H1 (cell line): ENCODE results near the gene ADARB2. TPM values are rescaled to one million over a fixed set of nuclear protein-coding genes. Genes with fewer than 3 reads are reported as not detected.

Source experiments
- CTCF ChIA-PET: fragments of 300-600 bp; sonication (Branson Sonifier 250); formaldehyde crosslinking; loops from one replicate; lab custom pipeline; 2021; ENCODE audit not compliant: partially characterized antibody; lab: Charles Lee
- POLR2A ChIA-PET: fragments of 300-600 bp; sonication (Branson Sonifier 250); formaldehyde crosslinking; loops from one replicate; lab custom pipeline; 2021; ENCODE audit warnings: inconsistent platforms; ENCODE audit not compliant: partially characterized antibody; lab: Charles Lee
- DNase-seq, 2 experiments: peaks; one replicate each; pipeline versions ENCODE4 v3.0.0 to v3.0.0-alpha.2; 2010 to 2022; ENCODE audit warnings: low spot score in 2 of 2, low read depth in 1 of 2, mixed read lengths in 1 of 2
- FAIRE-seq: peaks from 2 replicates; lab custom pipeline; 2011; peaks lifted over from hg19 to GRCh38; lab: Jason Lieb, UNC
- H2AFZ ChIP-seq: 2 replicates; pipeline ENCODE4 v1.8.1; 2012; ENCODE audit warnings: low read length, inconsistent platforms
- H2AK5ac ChIP-seq: 2 replicates; pipeline ENCODE4 v1.6.1; 2013; ENCODE audit warnings: low read depth, low read length
- H2BK120ac ChIP-seq: replicated peaks from 2 replicates; pipeline ENCODE3; 2013; ENCODE audit warnings: low read depth, low read length, inconsistent platforms
- H2BK12ac ChIP-seq: 2 replicates; pipeline ENCODE4 v1.6.1; 2013; ENCODE audit warnings: low read depth, low read length
- H2BK15ac ChIP-seq: 2 replicates; pipeline ENCODE4 v1.6.1; 2013; ENCODE audit warnings: low read length
- H2BK20ac ChIP-seq: 2 replicates; pipeline ENCODE4 v1.6.1; 2013; ENCODE audit warnings: low read length
- H2BK5ac ChIP-seq: 2 replicates; pipeline ENCODE4 v1.6.1; 2013; ENCODE audit warnings: low read depth, low read length
- H3K14ac ChIP-seq: 2 replicates; pipeline ENCODE4 v1.6.1; 2013; ENCODE audit warnings: inconsistent platforms; ENCODE audit not compliant: insufficient read length
- H3K18ac ChIP-seq: 2 replicates; pipeline ENCODE4 v1.6.1; 2013; ENCODE audit warnings: low read length; ENCODE audit errors: extremely low read depth
- H3K23ac ChIP-seq: 2 replicates; pipeline ENCODE4 v1.6.1; 2013; ENCODE audit warnings: inconsistent platforms; ENCODE audit not compliant: insufficient read length
- H3K23me2 ChIP-seq: 2 replicates; pipeline ENCODE4 v1.6.1; 2013; ENCODE audit warnings: low read depth, low read length
- H3K27ac ChIP-seq: 2 replicates; pipeline ENCODE4 v1.6.1; 2011; ENCODE audit warnings: low read depth, low read length, inconsistent platforms
- H3K27me3 ChIP-seq, 4 experiments: replicated peaks in 1 of 4; 1 replicate in 1 of 4; 2 replicates in 3 of 4; pipeline versions ENCODE4 v1.6.1 to v1.8.1; 2011 to 2013; ENCODE audit warnings: low read length in 3 of 4, mild to moderate bottlenecking in 3 of 4, inconsistent platforms in 2 of 4, mixed read lengths in 2 of 4, moderate library complexity in 1 of 4; ENCODE audit not compliant: control insufficient read depth in 3 of 4, insufficient read depth in 3 of 4; ENCODE audit errors: extremely low read depth in 1 of 4
- H3K36me3 ChIP-seq, 4 experiments: 2 replicates each; pipeline versions ENCODE4 v1.6.1 to v1.8.1; 2011 to 2013; ENCODE audit warnings: mild to moderate bottlenecking in 4 of 4, low read length in 3 of 4, moderate library complexity in 2 of 4, control low read depth in 1 of 4, inconsistent platforms in 1 of 4; ENCODE audit not compliant: insufficient read depth in 4 of 4, control insufficient read depth in 2 of 4
- H3K4ac ChIP-seq: replicated peaks from 2 replicates; pipeline ENCODE3; 2013; ENCODE audit warnings: low read length, low read depth, mixed read lengths, inconsistent platforms; ENCODE audit not compliant: insufficient read length
- H3K4me1 ChIP-seq, 4 experiments: replicated peaks in 1 of 4; 1 replicate in 1 of 4; 2 replicates in 3 of 4; pipeline versions ENCODE4 v1.6.1 to v1.8.1; 2011 to 2013; ENCODE audit warnings: low read length in 3 of 4, inconsistent platforms in 2 of 4, mixed read lengths in 1 of 4; ENCODE audit not compliant: insufficient read depth in 4 of 4, control insufficient read depth in 3 of 4
- H3K4me2 ChIP-seq, 2 experiments: 2 replicates each; pipeline versions ENCODE4 v1.6.1 to v1.8.1; 2011 to 2013; ENCODE audit warnings: low read depth in 2 of 2, low read length in 2 of 2, control low read depth in 1 of 2, inconsistent platforms in 1 of 2, mild to moderate bottlenecking in 1 of 2; ENCODE audit not compliant: insufficient read depth in 1 of 2
- H3K4me3 ChIP-seq, 4 experiments: fragments of 200-600, 300-600 bp in 1 of 4; sonication (generic), shearing (Covaris generic), sonication (Bioruptor Twin) in 1 of 4; 2 replicates each; pipeline versions ENCODE4 v1.5.1 to v1.8.1; 2011 to 2016; ENCODE audit warnings: low read length in 4 of 4, low read depth in 3 of 4, control low read depth in 2 of 4, inconsistent platforms in 2 of 4, mild to moderate bottlenecking in 2 of 4, mixed read lengths in 1 of 4, moderate library complexity in 1 of 4; ENCODE audit not compliant: insufficient read depth in 2 of 4; ENCODE audit errors: extremely low read depth in 1 of 4
- H3K56ac ChIP-seq: replicated peaks from 2 replicates; pipeline ENCODE3; 2013; ENCODE audit warnings: low read depth, mild to moderate bottlenecking, mixed read lengths, low read length, inconsistent platforms; ENCODE audit not compliant: insufficient read length
- H3K79me1 ChIP-seq: 2 replicates; pipeline ENCODE4 v1.6.1; 2013; ENCODE audit warnings: low read depth, low read length, control low read depth
- H3K79me2 ChIP-seq, 2 experiments: 2 replicates each; pipeline versions ENCODE4 v1.6.1 to v1.8.1; 2012 to 2013; ENCODE audit warnings: low read length in 2 of 2, mild to moderate bottlenecking in 2 of 2, inconsistent platforms in 1 of 2; ENCODE audit not compliant: insufficient read depth in 2 of 2, control insufficient read depth in 1 of 2
- H3K9ac ChIP-seq, 4 experiments: replicated peaks in 1 of 4; 1 replicate in 1 of 4; 2 replicates in 3 of 4; pipeline versions ENCODE4 v1.6.1 to v1.8.1; 2011 to 2013; ENCODE audit warnings: low read depth in 3 of 4, low read length in 3 of 4, control low read depth in 2 of 4, mild to moderate bottlenecking in 2 of 4, moderate library complexity in 2 of 4, inconsistent platforms in 1 of 4; ENCODE audit errors: extremely low read depth in 1 of 4
- H3K9me3 ChIP-seq, 2 experiments: 2 replicates each; pipeline versions ENCODE4 v1.6.1 to v1.8.1; 2012 to 2013; ENCODE audit warnings: mild to moderate bottlenecking in 2 of 2, moderate library complexity in 2 of 2, control low read depth in 1 of 2, inconsistent platforms in 1 of 2, low read depth in 1 of 2, low read length in 1 of 2, mixed read lengths in 1 of 2; ENCODE audit not compliant: insufficient read depth in 2 of 2
- H4K20me1 ChIP-seq, 2 experiments: replicated peaks in 1 of 2; 2 replicates each; pipeline versions ENCODE3 to v1.8.1; 2011 to 2013; ENCODE audit warnings: inconsistent platforms in 2 of 2, low read length in 2 of 2, mild to moderate bottlenecking in 1 of 2; ENCODE audit not compliant: insufficient read depth in 2 of 2, control insufficient read depth in 1 of 2
- H4K5ac ChIP-seq: 2 replicates; pipeline ENCODE4 v1.6.1; 2013; ENCODE audit warnings: low read length, low read depth, mixed read lengths, inconsistent platforms; ENCODE audit not compliant: insufficient read length
- H4K8ac ChIP-seq: 2 replicates; pipeline ENCODE4 v1.8.0; 2013; ENCODE audit warnings: mild to moderate bottlenecking, moderate library complexity, low read length, inconsistent platforms; ENCODE audit not compliant: insufficient read depth; ENCODE audit errors: extremely low read depth
- H4K91ac ChIP-seq: replicated peaks from 2 replicates; pipeline ENCODE3; 2013; ENCODE audit warnings: low read length, mixed read lengths, inconsistent platforms; ENCODE audit not compliant: insufficient read length
- ASH2L ChIP-seq: fragments of 200-600, 300-600 bp; sonication (generic); IDR thresholded peaks from one replicate; pipeline ENCODE4 v1.7.1; 2017; ENCODE audit warnings: low read length
- ATF2 ChIP-seq: IDR thresholded peaks from 2 replicates; pipeline ENCODE4 v1.6.1; 2012; ENCODE audit warnings: low read length, inconsistent platforms
- ATF3 ChIP-seq: IDR thresholded peaks from 2 replicates; pipeline ENCODE4 v1.6.1; 2011; ENCODE audit warnings: low read depth, mild to moderate bottlenecking, low read length; ENCODE audit not compliant: insufficient read depth
- CHD2 ChIP-seq: IDR thresholded peaks from 2 replicates; pipeline ENCODE4 v1.6.1; 2012; ENCODE audit warnings: low read length, improper control_type of control experiment
- FOSL1 ChIP-seq: IDR thresholded peaks from 2 replicates; pipeline ENCODE4 v1.6.1; 2011; ENCODE audit warnings: mild to moderate bottlenecking, low read depth, low read length, moderate library complexity; ENCODE audit not compliant: insufficient read depth
- HDAC2 ChIP-seq, 2 experiments: fragments of 300-600 bp in 1 of 2; sonication (generic) in 1 of 2; IDR thresholded peaks; 2 replicates each; pipeline ENCODE4 v1.6.1; 2011 to 2012; ENCODE audit warnings: low read depth in 2 of 2, low read length in 2 of 2, mild to moderate bottlenecking in 2 of 2, moderate library complexity in 2 of 2, borderline replicate concordance in 1 of 2, inconsistent platforms in 1 of 2
- HDAC6 ChIP-seq: IDR thresholded peaks from one replicate; pipeline ENCODE4 v1.7.1; 2012; ENCODE audit warnings: low read depth, mild to moderate bottlenecking, inconsistent platforms, low read length, moderate library complexity
- JUND ChIP-seq: IDR thresholded peaks from 2 replicates; pipeline ENCODE4 v1.6.1; 2011; ENCODE audit warnings: mild to moderate bottlenecking, improper control_type of control experiment, low read length
- POLR2A ChIP-seq, 2 experiments: IDR thresholded peaks; 1 replicate in 1 of 2; 2 replicates in 1 of 2; pipeline ENCODE4 v1.6.1; 2011; ENCODE audit warnings: low read depth in 2 of 2, low read length in 2 of 2, mild to moderate bottlenecking in 2 of 2; ENCODE audit errors: control extremely low read depth in 1 of 2
- RFX5 ChIP-seq: IDR thresholded peaks from 2 replicates; pipeline ENCODE4 v1.6.1; 2011; ENCODE audit warnings: low read depth, low read length, improper control_type of control experiment, borderline replicate concordance
- SP1 ChIP-seq: IDR thresholded peaks from 2 replicates; pipeline ENCODE4 v1.6.1; 2011; ENCODE audit warnings: low read depth, low read length
- TCF12 ChIP-seq: IDR thresholded peaks from 2 replicates; pipeline ENCODE4 v1.6.1; 2011; ENCODE audit warnings: low read depth, mild to moderate bottlenecking, low read length
- WGBS, 2 experiments: shearing (Covaris generic) in 1 of 2; methylation state at CpG; one replicate each; pipeline versions ENCODE4 v1.1.6 to v1.1.7; 2013 to 2015; ENCODE audit warnings: low lambda C conversion rate in 2 of 2, mixed read lengths in 2 of 2, inconsistent platforms in 1 of 2, low coverage in 1 of 2, missing lambda C conversion rate in 1 of 2; ENCODE audit not compliant: insufficient replicate concordance in 2 of 2, insufficient coverage in 1 of 2, insufficient read length in 1 of 2; ENCODE audit errors: extremely low coverage in 1 of 2, missing lambda C conversion rate in 1 of 2; 5-methylcytosine and 5-hydroxymethylcytosine counted together
- polyA plus RNA-seq, 7 experiments: library from polyadenylated mRNA; depleted of rRNA in 3 of 7; stranded (reverse) in 5 of 7; unstranded in 2 of 7; fragments of >200 nt in 5 of 7; fragments of 200-250 nt in 2 of 7; gene quantifications; 1 replicate in 5 of 7; 2 replicates in 1 of 7; 4 replicates in 1 of 7; pipeline versions ENCODE4 v1.2.1 to v1.2.3, GENCODE V29; 2011 to 2013; ENCODE audit warnings: missing spikeins in 2 of 7, mixed read lengths in 2 of 7
- total RNA-seq: library from RNA; stranded (reverse); fragmentation: NEBNext Ultra II Directional; extraction: Animal tissue kit (Norgen Biotek cat#: 25700); gene quantifications from 2 replicates; pipeline ENCODE4 v1.2.1, GENCODE V29; 2021

ADARB2 gene
- total and polyA plus RNA-seq, 2 of the 8 experiments (the other 6 are each of a cell fraction or from before 2014, with no cell fraction given), result 2.2 to 2.8 TPM

- Histone ChIP-seq H2AK5ac (no peak overlapping the region), H3K23me2 (peaks cover 3% of the 10 kb centered on the region), H4K91ac (no peak overlapping the region), H4K20me1 (peaks cover 0 to 6% of the 10 kb centered on the region in 2 experiments), H2BK20ac (no peak overlapping the region), H3K4me1 (no peaks in the 10 kb centered on the region; a peak in 3 of 7 replicates), H2BK15ac (no peak overlapping the region), H3K23ac (no peak overlapping the region), H2BK5ac (no peak overlapping the region), H3K4ac (no peak overlapping the region), H3K56ac (no peak overlapping the region), H3K36me3 (no peaks in the 10 kb centered on the region), H3K18ac (no peak overlapping the region), H3K4me3 (no peak overlapping the region), H4K8ac (no peak overlapping the region), H3K79me2 (no peaks in the 10 kb centered on the region), H3K9ac (no peak overlapping the region), H3K14ac (no peak overlapping the region), H3K79me1 (no peaks in the 10 kb centered on the region), H3K4me2 (no peak overlapping the region), H2BK120ac (no peak overlapping the region), H3K9me3 (no peaks in the 10 kb centered on the region), H2BK12ac (no peak overlapping the region), H3K27ac (no peak overlapping the region), H2AFZ (no peak overlapping the region), H3K27me3 (no peaks in the 10 kb centered on the region), H4K5ac (no peak overlapping the region)
- ChIA-PET POLR2A (no interaction called here), CTCF (interaction anchor here (1.0 to 1.2 kb wide), 3 partner anchors 57 to 357 kb away, joined by 3 read pairs; no protein-coding TSS in a partner anchor)
- TF ChIP-seq POLR2A (IDR thresholded peaks at IDR 0.05; ENCODE audit: control extremely low read depth in 1 of 2, low read depth in 2 of 2, low read length in 2 of 2) (no peak), HDAC6 (no peak), CHD2 (no peak), ASH2L (no peak), JUND (no peak), TCF12 (no peak), SP1 (no peak), HDAC2 (IDR thresholded peaks at IDR 0.05; ENCODE audit: borderline replicate concordance in 1 of 2, low read depth in 2 of 2, low read length in 2 of 2) (no peak), ATF2 (no peak), FOSL1 (no peak), RFX5 (no peak), ATF3 (no peak)
- DNase-seq (no peak), FAIRE-seq (no peak)
- 83% methylated on average over 10 of the region's 10 CpGs; no CpG with 5 or more reads in 1 of the 2 experiments for WGBS, 2 experiments
These were observed 135.9 kb downstream of the ADARB2 start for GRCh38 chr10:1601406-1601805.
